Measurements from ENCODE around the gene LCE3B. TPM values are rescaled to one million over a fixed set of nuclear protein-coding genes. Genes with fewer than 3 reads are reported as not detected.

Gene LCE3B
- total and polyA plus RNA-seq, 5 experiments from 2014 or later: not detected

Other genes starting within 250 kb of the LCE3B start
- not detected for gene CRNN, start 199.5 kb upstream of the LCE3B start, total RNA-seq
- gene CRNN, start 199.5 kb upstream of the LCE3B start, polyA plus RNA-seq: not detected
- not detected for gene LCE5A, start 103.0 kb upstream of the LCE3B start, total RNA-seq
- not detected for gene LCE5A, start 103.0 kb upstream of the LCE3B start, polyA plus RNA-seq
- gene CRCT1, start 99.3 kb upstream of the LCE3B start, total RNA-seq: not detected
- gene CRCT1, start 99.3 kb upstream of the LCE3B start, polyA plus RNA-seq: not detected
- not detected for gene LCE3E, start 47.0 kb upstream of the LCE3B start, total RNA-seq
- gene LCE3E, start 47.0 kb upstream of the LCE3B start, polyA plus RNA-seq: not detected
- not detected for gene LCE3D, start 33.3 kb upstream of the LCE3B start, total RNA-seq
- not detected for gene LCE3D, start 33.3 kb upstream of the LCE3B start, polyA plus RNA-seq
- gene LCE3C, start 13.6 kb upstream of the LCE3B start, total RNA-seq: not detected
- not detected for gene LCE3C, start 13.6 kb upstream of the LCE3B start, polyA plus RNA-seq
- not detected for gene LCE3A, start 9.3 kb downstream of the LCE3B start, total RNA-seq
- not detected for gene LCE3A, start 9.3 kb downstream of the LCE3B start, polyA plus RNA-seq
- not detected for gene LCE2D, start 49.6 kb downstream of the LCE3B start, total RNA-seq
- gene LCE2D, start 49.6 kb downstream of the LCE3B start, polyA plus RNA-seq: not detected
- not detected for gene LCE2C, start 61.5 kb downstream of the LCE3B start, total RNA-seq
- not detected for gene LCE2C, start 61.5 kb downstream of the LCE3B start, polyA plus RNA-seq
- not detected for gene LCE2B, start 72.3 kb downstream of the LCE3B start, total RNA-seq
- not detected for gene LCE2B, start 72.3 kb downstream of the LCE3B start, polyA plus RNA-seq
- not detected for gene LCE2A, start 84.5 kb downstream of the LCE3B start, total RNA-seq
- not detected for gene LCE2A, start 84.5 kb downstream of the LCE3B start, polyA plus RNA-seq
- not detected for gene LCE4A, start 94.3 kb downstream of the LCE3B start, total RNA-seq
- gene LCE4A, start 94.3 kb downstream of the LCE3B start, polyA plus RNA-seq: not detected
- gene KPRP, start 144.2 kb downstream of the LCE3B start, total RNA-seq: not detected
- not detected for gene KPRP, start 144.2 kb downstream of the LCE3B start, polyA plus RNA-seq
- gene LCE1F, start 161.3 kb downstream of the LCE3B start, total RNA-seq: not detected
- not detected for gene LCE1F, start 161.3 kb downstream of the LCE3B start, polyA plus RNA-seq
- not detected for gene LCE1E, start 172.4 kb downstream of the LCE3B start, total RNA-seq
- not detected for gene LCE1E, start 172.4 kb downstream of the LCE3B start, polyA plus RNA-seq
- not detected for gene LCE1D, start 182.9 kb downstream of the LCE3B start, total RNA-seq
- gene LCE1D, start 182.9 kb downstream of the LCE3B start, polyA plus RNA-seq: not detected
- not detected for gene LCE1C, start 192.8 kb downstream of the LCE3B start, total RNA-seq
- not detected for gene LCE1C, start 192.8 kb downstream of the LCE3B start, polyA plus RNA-seq
- gene LCE1B, start 198.2 kb downstream of the LCE3B start, total RNA-seq: not detected
- not detected for gene LCE1B, start 198.2 kb downstream of the LCE3B start, polyA plus RNA-seq
- not detected for gene LCE1A, start 213.7 kb downstream of the LCE3B start, total RNA-seq
- gene LCE1A, start 213.7 kb downstream of the LCE3B start, polyA plus RNA-seq: not detected
- not detected for gene LCE6A, start 229.0 kb downstream of the LCE3B start, total RNA-seq
- gene LCE6A, start 229.0 kb downstream of the LCE3B start, polyA plus RNA-seq: not detected
- gene LCE7A, start 246.2 kb downstream of the LCE3B start, total RNA-seq: not detected
- gene LCE7A, start 246.2 kb downstream of the LCE3B start, polyA plus RNA-seq: not detected

Measured in naive thymus-derived CD8-positive, alpha-beta T cell (primary cell).